HG02981 (cell line): Measurements from ENCODE around the gene FURIN.
"Not testable (repeated sequence)": the region's sequence is repeated elsewhere in the genome, so short reads cannot be mapped to it uniquely, and the experiment has no call there.

ENCODE experiments used
- ATAC-seq: cut with Tn5 transposase; IDR thresholded peaks from one replicate; pipeline ENCODE4 v1.9.1; 2021; ENCODE audit warnings: mild to moderate bottlenecking, moderate library complexity; ENCODE audit not compliant: unreplicated experiment

The FURIN gene

DNA sequence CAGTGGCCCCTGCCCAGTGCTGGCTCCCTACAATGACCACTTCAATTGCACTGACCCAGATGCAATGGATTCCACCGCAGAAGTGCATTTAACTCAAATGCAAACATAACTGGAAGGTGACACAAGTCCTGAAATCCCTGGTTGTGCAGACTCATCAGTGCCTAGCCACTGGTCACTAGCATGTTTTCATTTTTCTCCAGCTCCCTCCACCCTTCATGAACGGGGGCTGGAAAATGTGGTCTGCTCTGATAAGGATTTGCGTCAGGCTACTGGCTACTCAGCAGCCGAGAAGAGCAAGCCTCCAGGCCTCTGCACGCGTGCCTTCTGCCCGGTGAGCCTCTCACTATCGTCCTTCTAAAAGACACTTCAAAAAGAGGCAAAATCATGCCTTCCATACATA, 27.4 kb upstream of the FURIN start:
- ATAC-seq, result no peak

DNA sequence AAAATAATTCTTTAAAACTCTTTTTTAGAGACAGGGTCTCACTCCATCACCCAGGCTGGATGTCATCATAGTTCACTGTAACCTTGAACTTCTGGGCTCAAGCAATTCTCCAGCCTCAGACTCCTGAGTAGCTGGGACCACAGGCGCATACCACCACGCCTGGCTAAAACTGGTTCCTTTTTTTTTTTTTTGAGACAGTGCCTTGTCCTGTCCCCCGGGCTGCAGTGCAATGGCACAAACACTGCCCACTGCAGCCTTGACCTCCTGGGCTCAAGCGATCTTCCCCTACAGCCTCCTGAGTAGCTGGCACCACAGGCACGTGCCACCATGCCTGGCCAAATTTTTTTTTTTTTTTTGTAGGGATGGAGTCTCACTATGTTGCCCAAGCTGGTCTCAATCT, 23.7 kb upstream of the FURIN start:
- ATAC-seq, result no peak

DNA sequence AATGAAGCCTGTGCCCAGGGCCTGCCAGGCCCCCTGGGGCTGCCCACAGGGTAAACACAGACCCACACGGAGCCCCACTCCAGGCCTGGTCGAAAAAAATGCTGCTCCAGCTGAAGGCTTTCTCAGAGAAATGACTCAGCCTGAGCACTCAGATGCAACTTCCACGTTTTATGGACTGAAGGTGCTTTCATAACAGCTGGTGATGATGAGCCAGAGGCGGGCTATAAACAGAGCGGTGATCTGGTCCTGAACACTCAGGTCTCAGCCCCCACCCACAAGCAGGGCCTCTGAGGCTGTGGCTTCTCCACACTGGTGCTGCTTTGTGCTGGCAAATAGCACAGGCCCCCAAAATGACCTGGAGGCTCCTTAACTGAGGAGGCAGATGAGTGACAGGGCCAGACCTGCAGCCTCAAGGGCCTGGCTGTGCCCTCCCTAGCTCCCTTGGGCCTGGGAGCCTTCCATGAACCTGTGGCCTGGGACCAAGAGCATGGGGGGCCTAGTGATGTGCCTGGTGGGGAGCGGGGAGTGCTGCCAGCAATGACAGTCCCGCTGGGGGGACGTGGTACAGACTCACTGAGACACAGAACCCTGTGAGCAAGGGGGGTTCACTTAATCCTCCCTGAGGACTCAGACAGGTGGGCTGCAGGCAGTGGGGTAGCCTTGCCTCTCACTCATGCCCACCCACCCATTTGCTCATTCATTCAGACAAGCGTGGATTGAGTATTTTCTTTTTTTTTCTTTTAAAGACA, 23.0 kb upstream of the FURIN start:
- peak; percentile 70 for ATAC-seq

DNA sequence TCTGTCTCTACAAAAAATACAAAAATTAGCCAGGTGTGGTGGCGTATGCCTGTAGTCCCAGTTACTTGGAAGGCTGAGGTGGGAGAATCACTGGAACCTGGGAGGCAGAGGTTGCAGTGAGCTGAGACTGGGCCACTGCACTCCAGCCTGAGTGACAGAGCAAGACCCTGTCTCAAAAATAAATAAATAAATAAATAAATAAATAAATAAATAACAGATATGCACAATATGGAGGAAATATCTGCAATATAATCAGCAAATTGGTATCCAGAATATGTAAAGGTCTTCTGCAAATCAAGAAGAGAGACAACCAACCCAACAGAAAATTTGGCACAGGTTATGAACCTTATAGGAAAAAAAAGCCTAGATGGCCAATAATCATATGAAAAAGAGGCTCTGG, 19.0 kb upstream of the FURIN start:
- ATAC-seq, result not testable (repeated sequence)

DNA sequence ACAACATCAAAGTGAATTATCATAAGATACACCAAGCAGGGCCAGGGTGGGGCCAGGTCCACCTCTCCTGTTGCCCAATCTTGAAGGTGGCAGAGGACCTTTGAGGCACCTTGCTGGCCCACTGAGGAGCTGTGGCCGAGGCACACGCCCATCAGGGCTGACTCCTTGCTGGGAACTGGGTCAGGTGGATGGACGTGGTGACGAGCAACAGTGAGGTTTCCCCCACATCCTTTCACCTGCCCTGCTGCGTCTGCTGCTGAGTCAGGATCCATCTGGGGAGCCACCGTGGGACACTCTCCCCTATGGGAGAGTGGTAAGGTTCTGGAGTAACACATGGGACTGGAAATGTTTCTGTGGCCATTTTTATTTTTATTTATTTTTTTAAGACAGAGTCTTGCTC, 17.3 kb upstream of the FURIN start:
- ATAC-seq, result no peak

DNA sequence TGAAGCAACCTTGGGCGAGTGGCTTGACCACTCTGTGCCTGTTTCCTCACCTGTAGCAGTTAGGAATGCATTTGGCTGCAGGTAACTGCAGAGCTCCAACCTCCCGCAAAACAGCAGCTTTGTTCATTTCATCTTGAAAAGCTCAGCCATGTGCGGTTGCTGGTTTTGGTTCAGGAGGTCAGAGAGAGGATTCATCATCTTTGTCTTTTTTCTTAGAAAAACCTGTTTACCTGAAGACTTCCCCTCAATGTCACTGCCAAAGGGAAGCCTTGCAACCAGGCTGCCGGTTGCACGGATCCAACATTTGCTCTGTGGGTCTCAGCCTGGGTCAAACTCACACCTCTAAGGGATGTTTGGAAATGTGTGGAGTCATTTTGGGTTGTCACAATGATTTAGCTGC, 16.4 kb upstream of the FURIN start:
- no peak for ATAC-seq

DNA sequence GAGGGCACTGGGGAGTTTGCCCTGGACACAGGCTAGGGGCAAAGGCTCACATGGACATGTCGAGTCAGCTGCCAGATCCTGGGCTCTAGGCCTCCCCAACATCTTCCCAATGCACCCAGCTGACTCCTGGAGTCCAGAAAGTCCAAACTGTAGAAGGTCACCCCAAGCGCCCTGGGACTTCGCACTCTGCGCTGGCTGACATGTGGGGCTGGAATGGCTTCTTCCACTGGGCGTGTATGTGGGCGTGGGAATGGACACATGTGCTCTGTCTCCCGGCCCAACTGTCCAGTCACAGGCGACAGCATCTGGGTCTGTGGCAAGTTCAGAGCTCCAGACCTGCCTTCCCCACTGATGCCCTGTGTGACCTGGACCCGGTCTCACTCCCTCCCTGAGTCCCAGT, 13.2 kb upstream of the FURIN start:
- no peak for ATAC-seq

DNA sequence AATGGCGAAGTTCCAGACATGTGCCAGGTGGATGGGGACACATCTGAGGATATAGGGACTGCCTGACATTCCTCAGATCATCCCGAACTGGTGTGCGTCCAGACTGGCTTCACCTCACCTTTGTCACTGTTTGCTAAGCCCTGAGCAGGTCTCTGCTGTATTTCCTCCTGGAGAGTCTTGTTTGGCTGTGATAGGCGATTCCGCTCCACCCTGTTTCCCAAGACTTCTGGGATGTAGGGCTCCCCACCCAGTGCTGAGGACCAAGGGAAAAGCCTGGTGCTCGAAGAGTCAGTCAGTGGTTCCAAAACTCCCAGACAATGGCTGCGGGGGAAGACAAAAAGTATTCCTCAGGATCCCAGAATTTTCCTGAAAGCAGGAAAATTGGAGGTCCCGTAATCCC, 11.1 kb upstream of the FURIN start:
- ATAC-seq, result no peak

DNA sequence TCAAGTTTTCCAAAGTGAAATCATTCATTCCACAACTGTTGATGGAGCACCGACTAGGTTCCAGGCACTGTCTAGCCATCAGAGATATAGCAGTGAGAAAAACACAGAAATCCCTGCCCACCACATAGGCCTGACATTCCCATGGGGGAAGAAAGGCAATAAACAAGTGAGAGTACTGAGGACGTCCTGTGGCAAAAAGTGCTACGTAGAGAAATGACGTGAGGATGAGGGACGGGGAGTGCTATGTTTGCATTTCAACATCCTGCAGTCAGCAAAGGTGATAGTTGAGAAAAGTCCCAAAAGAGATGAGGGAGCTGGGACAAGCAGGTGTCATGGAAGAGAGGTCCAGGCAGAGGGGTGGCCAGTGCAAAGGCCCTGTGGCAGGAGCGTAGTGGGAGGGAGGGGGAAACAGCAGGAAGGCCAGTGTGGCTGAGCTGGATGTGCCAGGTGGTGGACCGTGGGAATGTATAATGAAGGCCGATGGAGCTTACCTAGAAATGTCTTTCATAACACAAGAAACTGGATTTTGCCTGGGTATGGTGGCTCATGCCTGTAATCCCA, 10.4 kb upstream of the FURIN start:
- ATAC-seq, result no peak

DNA sequence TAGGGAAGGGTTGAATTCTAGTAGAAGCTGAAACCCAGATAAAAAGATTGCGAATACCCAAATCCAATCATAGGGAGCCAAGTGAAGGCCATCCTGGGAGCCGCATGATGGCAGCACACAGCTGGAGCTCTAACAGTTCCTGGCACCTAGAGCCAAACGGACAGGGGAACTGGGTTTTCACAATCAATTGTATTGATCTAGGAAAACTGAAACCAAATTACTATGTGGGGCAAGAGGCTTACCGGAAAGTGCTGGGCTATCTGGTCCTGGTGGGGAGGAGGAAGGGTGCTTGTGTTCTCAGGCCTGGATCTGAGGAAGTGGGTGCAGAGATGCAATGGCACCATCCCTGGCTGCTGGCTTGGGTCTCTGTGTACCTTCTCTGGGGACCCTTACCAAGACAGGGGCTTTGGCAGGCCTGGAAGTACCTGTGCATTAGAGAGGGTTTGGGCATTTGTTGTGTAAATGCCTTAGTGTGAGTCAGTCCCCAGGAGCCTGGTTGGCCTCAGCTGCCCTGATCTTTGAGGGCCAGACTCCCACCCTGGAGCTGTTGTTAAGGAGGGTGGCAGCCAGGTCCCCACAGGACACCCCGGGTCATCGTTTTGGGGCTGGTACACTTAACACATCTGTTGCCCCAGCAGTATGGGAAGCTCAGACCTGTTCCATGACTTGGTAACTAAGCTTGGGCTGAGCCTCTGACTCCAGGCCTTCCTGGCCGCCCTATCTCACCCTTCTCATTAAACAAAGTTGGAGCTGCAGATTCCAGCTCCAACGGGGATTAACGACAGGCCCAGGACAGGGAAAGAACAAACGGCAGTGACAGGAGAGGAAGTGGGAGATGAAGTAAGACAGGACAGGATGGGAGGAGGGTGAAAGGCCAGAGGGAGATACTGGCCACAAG, 8.9 kb upstream of the FURIN start:
- no peak for ATAC-seq

DNA sequence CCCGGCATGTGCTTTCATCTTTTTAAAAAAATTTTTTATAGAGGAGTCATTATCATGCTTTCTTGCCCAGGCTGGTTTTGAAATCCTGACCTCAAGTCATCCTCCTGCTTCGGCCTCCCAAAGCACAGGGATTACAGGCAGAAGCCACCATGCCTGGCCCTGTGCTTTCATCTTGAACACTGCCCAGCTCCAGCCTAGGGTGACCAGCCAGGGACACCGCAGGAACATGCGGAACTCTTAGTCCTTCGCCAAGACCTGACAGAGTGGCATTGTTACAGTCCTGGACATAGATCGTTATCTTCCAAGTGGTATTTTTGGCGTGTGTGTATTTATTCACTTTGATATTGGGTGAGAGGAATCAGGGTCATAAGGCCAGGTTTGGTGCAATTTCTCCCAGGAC, 7.9 kb upstream of the FURIN start:
- no peak for ATAC-seq

DNA sequence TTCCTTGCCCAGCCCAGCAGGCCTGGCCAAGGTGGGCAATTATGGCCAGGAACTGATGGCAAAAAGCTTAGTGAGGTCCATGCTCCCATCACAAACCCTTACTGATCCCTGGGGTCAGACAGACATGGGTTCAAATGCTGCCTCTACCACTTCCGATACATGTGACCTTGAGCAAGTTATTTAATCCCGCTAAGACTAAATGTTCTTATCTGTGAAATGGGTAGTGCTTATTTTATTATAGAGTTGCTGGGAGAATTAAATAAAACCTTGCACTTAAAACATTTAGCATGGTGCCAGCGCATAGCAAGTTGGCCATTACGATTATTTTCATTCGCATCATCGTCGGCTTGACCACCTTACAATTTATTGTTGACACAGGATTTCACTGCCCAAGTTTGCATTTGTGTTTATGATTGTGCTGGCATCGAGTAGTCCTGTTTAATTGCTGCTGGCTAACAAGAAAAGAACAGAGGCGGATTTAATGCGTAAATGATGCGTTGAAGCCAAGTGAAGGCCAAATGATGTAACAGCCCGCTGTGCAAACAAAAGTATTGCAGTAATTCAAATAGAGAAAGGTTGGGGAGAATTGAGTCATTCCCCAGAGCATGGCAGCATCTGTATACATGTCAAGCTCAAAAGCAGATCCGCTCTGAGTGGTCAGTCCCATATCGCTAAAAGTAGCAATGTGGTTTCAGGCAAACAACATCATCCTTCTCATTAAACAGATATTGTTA, 7.3 kb upstream of the FURIN start:
- ATAC-seq, result no peak

DNA sequence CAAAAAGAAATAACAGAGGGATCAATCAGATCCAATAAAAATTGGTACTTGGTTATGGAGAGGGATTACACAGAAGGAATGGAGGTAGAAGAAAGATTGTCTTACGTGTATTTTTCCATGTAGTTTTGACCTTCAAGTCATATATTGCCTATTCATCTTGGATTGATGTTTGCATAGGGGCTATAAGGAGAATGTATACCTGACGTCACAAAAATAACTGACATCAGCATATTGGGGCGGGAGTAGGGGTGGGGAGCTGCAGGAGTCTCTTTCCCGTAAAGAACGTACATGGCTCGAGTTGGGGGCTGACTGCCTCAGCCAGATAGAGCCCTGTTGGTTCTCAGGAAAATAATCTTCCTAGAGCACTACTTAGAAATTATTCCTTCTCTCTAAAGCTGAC, 5.9 kb upstream of the FURIN start:
- ATAC-seq, result no peak

DNA sequence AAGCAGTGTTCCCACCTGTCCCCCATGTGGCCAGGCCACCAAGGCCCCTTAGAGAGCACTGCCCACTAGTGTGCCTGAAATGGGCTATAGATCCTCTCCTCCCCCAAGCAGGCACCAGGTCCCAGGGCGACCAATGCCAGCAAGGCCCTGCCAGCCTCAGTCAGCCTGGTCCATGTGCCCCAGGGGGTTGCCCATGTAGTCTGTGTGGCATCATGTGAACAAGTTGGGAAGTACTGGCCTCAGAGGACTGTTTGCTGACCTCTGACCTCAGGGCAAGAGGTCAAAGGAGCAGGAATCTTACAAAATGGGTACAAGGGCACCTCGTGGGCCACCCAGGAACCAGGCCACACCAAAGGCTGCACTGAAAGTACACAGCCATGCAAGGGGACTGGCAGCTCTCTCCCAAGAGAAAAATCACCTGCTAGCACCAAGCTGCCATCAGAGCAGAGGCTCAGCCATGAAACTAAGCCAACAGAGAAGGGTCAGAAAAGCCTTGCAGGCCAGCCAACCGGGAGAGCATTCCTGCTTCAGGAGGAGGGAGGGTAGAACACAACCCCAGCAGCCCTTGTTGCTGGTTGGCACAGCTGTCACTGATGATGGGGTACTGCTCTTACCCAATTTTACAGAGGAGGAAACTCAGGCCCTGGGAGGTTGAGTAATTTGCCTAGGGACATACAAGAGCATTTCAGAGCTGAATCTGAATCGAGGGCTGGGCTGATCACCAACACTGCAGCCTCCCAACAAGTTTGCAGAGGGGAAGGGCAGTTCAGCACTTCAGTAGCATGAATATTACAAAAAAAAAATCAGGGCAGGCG, 5.2 kb upstream of the FURIN start:
- ATAC-seq, result no peak

DNA sequence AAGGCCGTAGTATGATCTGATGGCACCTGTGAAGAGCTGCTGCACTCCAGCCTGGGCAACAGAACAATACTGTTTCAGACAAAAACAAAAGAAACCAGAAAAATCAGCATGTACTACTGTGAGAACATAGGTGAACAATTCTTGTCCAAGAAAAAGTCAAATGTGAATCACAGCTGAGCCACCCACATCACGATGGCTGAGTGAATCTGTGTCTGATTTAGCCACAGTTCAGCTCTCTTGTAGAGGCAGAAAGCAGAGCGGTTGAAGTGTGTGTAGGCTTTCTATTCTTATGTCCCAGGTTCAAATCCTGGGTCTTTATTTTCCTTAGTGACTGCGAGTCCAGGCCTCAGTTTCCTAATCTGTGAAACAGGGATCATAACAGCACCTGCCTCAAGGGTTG, 4.4 kb upstream of the FURIN start:
- no peak for ATAC-seq

DNA sequence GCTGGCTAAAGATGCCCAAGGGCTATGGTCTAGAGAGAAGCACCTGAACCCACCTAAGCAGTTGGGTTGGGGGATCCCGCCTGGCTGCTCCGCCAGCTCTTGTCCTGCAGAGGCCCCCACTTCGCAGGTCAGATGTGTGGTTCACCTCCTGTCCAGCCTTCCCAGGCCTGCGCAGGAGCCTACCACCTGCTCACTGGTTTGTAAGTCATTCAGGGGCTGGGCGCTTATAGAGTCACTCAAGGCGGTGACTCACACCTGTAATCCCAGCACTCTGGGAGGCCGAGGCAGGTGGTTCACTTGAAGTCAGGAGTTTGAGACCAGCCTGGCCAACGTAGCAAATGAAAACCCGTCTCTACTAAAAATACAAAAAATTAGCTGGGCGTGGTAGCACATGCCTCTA, 3.9 kb upstream of the FURIN start:
- ATAC-seq, result no peak

DNA sequence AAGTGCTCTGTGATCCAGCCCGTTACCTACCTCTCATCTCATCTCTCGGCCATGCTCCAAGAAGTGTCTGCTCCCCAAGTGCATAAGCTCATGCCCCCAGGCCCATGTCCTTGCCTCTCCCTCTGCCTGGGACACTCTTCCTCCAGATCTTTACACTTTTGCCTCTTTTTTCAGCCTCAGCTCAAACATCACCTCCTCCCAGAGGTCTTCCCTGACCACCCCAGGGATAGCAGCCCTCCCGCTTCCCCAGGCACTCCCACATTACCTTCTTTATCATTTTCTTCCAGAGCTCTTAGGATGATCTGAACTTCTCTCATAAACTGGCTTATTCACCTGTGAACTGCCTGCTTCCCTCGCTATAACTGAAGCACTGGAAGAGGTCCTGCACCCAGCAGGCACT, 2.7 kb upstream of the FURIN start:
- ATAC-seq, result no peak

DNA sequence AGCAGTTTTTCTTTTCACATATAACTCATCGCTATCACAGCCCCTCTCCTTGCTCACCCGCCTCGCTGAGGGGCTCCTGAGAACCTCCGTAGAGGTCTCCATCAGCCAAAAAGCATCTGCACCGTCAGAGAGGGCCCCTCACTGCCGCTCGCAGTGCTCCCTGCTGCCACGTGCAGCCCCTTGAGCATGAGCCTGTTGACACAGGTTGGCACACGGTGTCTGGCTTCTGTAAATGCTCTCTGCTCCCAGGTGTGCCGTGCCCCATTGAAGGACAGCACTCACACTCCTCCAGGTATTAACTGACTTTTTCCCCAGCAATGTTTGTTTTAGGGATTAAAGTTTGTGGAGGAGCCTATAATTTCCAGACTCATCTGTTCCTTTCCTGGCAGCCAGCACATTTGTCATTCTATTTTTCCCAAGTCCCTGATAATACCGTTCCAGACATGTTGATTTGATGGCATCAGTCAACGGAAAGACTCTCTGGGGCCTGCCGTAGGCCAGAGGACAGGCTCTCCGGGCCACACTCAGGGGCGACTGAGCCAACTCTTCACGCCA, 2.1 kb upstream of the FURIN start:
- no peak for ATAC-seq

DNA sequence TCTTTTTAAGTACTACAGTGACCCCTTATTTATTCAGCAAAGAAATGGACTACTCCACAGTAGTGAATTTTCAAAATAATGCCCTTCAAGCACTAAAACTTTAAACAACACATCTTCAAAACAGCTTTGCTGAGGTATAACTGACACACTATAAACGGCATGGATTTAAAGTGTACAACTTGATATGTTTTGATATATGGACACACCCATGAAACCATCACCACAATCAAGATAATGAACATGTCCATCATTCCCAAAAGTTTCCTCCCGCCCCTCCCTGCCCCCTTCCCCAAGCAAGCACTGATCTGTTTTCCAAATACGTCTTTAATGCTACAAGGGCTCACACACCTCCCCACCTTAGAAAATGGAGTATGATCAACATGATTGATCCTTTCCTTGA, 1.6 kb upstream of the FURIN start:
- no peak for ATAC-seq

DNA sequence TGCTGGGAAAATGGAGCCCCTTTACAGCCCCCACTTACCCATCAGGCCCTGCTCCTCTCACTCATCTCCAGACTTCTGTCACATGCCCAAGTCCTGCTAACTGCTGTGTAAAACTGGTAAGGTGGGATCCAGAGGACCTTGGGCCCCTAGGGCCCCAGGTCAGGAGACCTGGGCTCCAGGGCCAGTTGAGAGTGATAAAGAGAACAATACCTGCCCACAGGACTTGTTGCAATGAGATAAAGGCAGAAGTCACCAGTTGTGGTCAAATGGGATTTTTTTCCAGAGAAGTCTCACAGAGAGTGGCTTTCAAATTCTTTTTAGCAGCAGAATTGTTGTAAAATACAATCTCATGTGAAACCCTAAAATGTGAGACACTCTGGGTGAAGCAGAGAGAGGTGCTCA, 753 bp downstream of the FURIN start:
- ATAC-seq, result no peak
